Measurements from ENCODE around the gene RBMS3. TPM values are rescaled to one million over a fixed set of nuclear protein-coding genes. Genes with fewer than 3 reads are reported as not detected.
A peak's percentile ranks its signal among the peaks of the same experiment; 100 is the strongest.

Gene RBMS3
- total and polyA plus RNA-seq, 2 experiments from 2014 or later = 34.9 to 37.1 TPM

DNA sequence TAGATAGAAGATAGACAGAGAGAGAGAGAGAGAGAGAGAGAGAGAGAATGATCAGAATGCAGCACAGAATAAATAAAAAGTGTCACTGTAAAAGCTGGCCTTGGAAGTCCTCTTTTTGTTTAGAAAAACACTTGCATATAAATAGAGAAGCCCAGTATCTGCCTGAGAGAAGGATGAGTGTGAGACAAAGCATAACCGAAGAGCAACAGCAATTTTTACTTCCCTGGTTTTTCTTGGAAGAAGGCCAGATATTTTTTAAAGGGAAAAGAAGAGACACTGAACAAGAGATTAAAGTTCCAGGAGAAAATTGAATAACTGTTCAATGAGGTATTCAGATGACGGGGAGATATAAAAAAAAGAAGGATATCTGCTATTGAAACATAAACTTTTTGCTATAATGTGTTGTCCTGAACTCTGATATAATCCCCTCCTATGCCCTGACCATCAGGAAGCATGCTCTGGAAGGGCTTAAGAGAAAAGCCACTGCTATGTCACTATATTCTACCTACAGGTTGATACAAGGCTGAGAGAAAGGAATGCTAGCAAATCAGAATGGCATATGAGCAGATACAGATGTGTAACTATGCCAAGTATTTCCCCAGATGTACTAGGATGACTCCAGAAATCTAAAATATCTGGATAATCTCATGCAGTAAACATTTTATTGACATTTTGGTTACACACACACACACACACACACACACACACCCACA, 358.9 kb downstream of the RBMS3 start:
- TF ChIP-seq EZH2 (IDR thresholded peaks at IDR 0.05; ENCODE audit: borderline replicate concordance) (no peak), EZH2phosphoT487 (IDR thresholded peaks at IDR 0.05; ENCODE audit: low read depth, severe bottlenecking, unreplicated experiment) (no peak)
- TF ChIP-seq, protein P1, sequence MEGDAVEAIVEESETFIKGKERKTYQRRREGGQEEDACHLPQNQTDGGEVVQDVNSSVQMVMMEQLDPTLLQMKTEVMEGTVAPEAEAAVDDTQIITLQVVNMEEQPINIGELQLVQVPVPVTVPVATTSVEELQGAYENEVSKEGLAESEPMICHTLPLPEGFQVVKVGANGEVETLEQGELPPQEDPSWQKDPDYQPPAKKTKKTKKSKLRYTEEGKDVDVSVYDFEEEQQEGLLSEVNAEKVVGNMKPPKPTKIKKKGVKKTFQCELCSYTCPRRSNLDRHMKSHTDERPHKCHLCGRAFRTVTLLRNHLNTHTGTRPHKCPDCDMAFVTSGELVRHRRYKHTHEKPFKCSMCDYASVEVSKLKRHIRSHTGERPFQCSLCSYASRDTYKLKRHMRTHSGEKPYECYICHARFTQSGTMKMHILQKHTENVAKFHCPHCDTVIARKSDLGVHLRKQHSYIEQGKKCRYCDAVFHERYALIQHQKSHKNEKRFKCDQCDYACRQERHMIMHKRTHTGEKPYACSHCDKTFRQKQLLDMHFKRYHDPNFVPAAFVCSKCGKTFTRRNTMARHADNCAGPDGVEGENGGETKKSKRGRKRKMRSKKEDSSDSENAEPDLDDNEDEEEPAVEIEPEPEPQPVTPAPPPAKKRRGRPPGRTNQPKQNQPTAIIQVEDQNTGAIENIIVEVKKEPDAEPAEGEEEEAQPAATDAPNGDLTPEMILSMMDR (IDR thresholded peaks at IDR 0.05; ENCODE audit: poor library complexity) = no peak
- Histone ChIP-seq H3K9me2 (replicated peaks; ENCODE audit: insufficient read depth) (no peaks in the 10 kb centered on the region), H2AFZ (no peak overlapping the region), H3K27me3 (no peaks in the 10 kb centered on the region), H3K9me3 (ENCODE audit: low read depth) (no peaks in the 10 kb centered on the region), H3K79me2 (no peaks in the 10 kb centered on the region), H3K27ac (no peak overlapping the region), H3K4me1 (ENCODE audit: insufficient read depth) (peaks cover 7% of the 10 kb centered on the region), H3K4me3 (no peak overlapping the region), H4K20me1 (ENCODE audit: insufficient read depth, poor library complexity, severe bottlenecking) (no peaks in the 10 kb centered on the region), H3K4me2 (no peak overlapping the region), H3K36me3 (replicated peaks; ENCODE audit: insufficient read depth, low read depth) (no peaks in the 10 kb centered on the region)
- 46% methylated on average over 2 of the region's 2 CpGs for WGBS (ENCODE audit: low lambda C conversion rate, missing lambda C conversion rate)
- DNase-seq (ENCODE audit: low spot score) = no peak

DNA sequence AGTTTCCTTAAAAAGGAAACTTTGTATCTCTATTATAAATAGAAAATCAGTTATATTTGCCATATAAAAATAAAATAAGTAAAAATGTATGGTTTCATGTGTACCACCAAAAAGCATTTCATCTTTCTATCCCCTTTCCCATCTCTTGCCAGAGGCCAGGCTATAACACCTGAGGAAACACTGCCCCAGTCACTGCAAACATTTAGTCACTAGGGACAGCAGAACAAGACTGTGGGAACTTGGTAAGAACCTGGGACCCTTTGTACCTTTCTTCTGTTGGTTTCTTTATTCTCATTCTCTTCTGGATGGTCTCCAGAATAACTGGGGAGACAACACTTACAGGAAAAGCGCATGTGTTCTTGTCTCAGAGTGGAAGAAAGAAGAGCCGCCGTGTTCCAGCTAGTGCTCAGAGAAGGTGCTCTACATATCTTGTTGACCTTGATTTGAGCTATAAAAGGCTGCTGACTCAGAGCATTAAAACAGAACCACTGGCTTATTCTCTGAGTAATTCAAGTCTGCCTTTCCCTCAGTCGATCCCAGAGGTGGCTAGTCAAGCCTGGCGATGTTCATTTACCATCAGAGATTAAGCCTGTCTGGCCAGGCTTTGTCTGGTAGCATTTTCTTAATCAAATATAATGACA, 361.6 kb downstream of the RBMS3 start:
- H3K9me2 ChIP-seq (replicated peaks; ENCODE audit: insufficient read depth) = no peaks in the 10 kb centered on the region
- H3K79me2 ChIP-seq = no peaks in the 10 kb centered on the region
- H3K4me2 ChIP-seq = peak overlapping the region; percentile 26
- peaks cover 7% of the 10 kb centered on the region for H3K4me1 ChIP-seq (ENCODE audit: insufficient read depth)
- TF ChIP-seq EZH2 (IDR thresholded peaks at IDR 0.05; ENCODE audit: borderline replicate concordance) = no peak
- TF ChIP-seq EZH2phosphoT487 (IDR thresholded peaks at IDR 0.05; ENCODE audit: low read depth, severe bottlenecking, unreplicated experiment) = no peak
- TF ChIP-seq, protein P1 (IDR thresholded peaks at IDR 0.05; ENCODE audit: poor library complexity) = no peak
- peak; percentile 59 for DNase-seq (ENCODE audit: low spot score)
- H3K9me3 ChIP-seq (ENCODE audit: low read depth) = no peaks in the 10 kb centered on the region
- H3K27me3 ChIP-seq = no peaks in the 10 kb centered on the region
- no peak overlapping the region for H2AFZ ChIP-seq
- H3K4me3 ChIP-seq = no peak overlapping the region
- no peaks in the 10 kb centered on the region for H4K20me1 ChIP-seq (ENCODE audit: insufficient read depth, poor library complexity, severe bottlenecking)
- H3K36me3 ChIP-seq (replicated peaks; ENCODE audit: insufficient read depth, low read depth) = no peaks in the 10 kb centered on the region
- H3K27ac ChIP-seq = peak overlapping the region; percentile 79
- WGBS (ENCODE audit: low lambda C conversion rate, missing lambda C conversion rate) = 46% methylated on average over 5 of the region's 5 CpGs

DNA sequence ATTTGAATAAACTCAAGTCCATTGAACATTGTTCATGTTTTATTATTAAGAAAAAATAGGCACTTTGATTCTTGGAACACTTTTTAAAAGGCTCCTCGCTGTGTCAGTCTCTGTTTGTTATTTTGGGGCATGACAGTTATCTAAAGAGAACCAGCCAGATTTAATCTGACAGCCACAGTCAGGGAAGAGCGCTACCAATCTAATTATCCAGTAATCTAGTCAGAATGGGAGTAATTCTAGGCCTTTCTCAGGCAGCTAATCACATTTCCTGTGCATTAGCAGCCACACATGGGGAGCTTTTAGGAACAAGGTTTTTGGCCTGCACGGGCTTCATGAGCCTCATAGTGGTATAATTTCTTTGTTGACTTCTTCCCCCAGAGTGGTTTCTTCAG, 362.2 kb downstream of the RBMS3 start:
- Histone ChIP-seq H3K4me1 (ENCODE audit: insufficient read depth) (peaks cover 7% of the 10 kb centered on the region), H3K9me3 (ENCODE audit: low read depth) (no peaks in the 10 kb centered on the region), H3K4me3 (no peak overlapping the region), H3K27ac (peak overlapping the region; percentile 79), H4K20me1 (ENCODE audit: insufficient read depth, poor library complexity, severe bottlenecking) (no peaks in the 10 kb centered on the region), H3K27me3 (no peaks in the 10 kb centered on the region), H3K4me2 (peak overlapping the region; percentile 26), H3K79me2 (no peaks in the 10 kb centered on the region), H3K36me3 (replicated peaks; ENCODE audit: insufficient read depth, low read depth) (no peaks in the 10 kb centered on the region), H2AFZ (no peak overlapping the region), H3K9me2 (replicated peaks; ENCODE audit: insufficient read depth) (no peaks in the 10 kb centered on the region)
- WGBS (ENCODE audit: low lambda C conversion rate, missing lambda C conversion rate) = 70% methylated on average over 3 of the region's 3 CpGs
- TF ChIP-seq EZH2 (IDR thresholded peaks at IDR 0.05; ENCODE audit: borderline replicate concordance) (no peak), EZH2phosphoT487 (IDR thresholded peaks at IDR 0.05; ENCODE audit: low read depth, severe bottlenecking, unreplicated experiment) (no peak)
- TF ChIP-seq, protein P1 (IDR thresholded peaks at IDR 0.05; ENCODE audit: poor library complexity) = no peak
- no peak for DNase-seq (ENCODE audit: low spot score)

All from hepatocyte (in vitro differentiated cells).